Pancreas (tissue), 10 donors: ENCODE measurements around the gene ABCE1. TPM values are rescaled to one million over a fixed set of nuclear protein-coding genes. Genes with fewer than 3 reads are reported as not detected.

Experiments used
- ATAC-seq, 4 donors: fragments of 200-7000 bp; cut with Tn5 transposase; one replicate each; pipeline versions ENCODE4 v1.8.0 to v1.9.1; 2020; ENCODE audit warnings: mild to moderate bottlenecking in 4 of 4, moderate library complexity in 4 of 4
- DNase-seq, 6 donors: peaks; one replicate each; pipeline ENCODE4 v3.0.0-alpha.2; 2020
- FAIRE-seq: peaks from 2 replicates; lab custom pipeline; 2012; peaks lifted over from hg19 to GRCh38; lab: Jason Lieb, UNC
- H3K27ac ChIP-seq, 4 donors: fragments of 200-600 bp; sonication (generic); 1 replicate in 3 of 4; 2 replicates in 1 of 4; pipeline versions ENCODE4 v1.5.0 to v1.8.0; 2020
- H3K27me3 ChIP-seq, 4 donors: fragments of 200-600 bp; one replicate each; pipeline ENCODE4 v1.8.0; 2021
- H3K36me3 ChIP-seq, 3 donors: fragments of 200-600 bp; sonication (generic) in 1 of 3; one replicate each; pipeline versions ENCODE4 v1.5.0 to v1.8.0; 2020 to 2021
- H3K4me1 ChIP-seq, 3 donors: fragments of 200-600 bp; one replicate each; pipeline ENCODE4 v1.8.0; 2021
- H3K4me3 ChIP-seq, 4 donors: fragments of 200-600 bp; sonication (generic) in 2 of 4; one replicate each; pipeline versions ENCODE4 v1.5.0 to v1.8.0; 2020 to 2021
- H3K9me3 ChIP-seq, 4 donors: fragments of 200-600 bp; one replicate each; pipeline ENCODE4 v1.8.0; 2021
- WGBS, 2 donors: extraction: QIAGEN DNeasy Blood & Tissue Kit; methylation state at CpG; one replicate each; pipeline ENCODE4 v1.1.7; 2013; 5-methylcytosine and 5-hydroxymethylcytosine counted together
- intact Hi-C, 3 donors: fragments of 100-400 bp; cut with DNase I; formaldehyde crosslinking; loops; one replicate each; pipeline versions ENCODE4 v1.11.1 to v1.14.2; 2022
- polyA plus RNA-seq, 2 donors: library from polyadenylated mRNA; stranded (reverse); fragments of 200-250 nt; gene quantifications; one replicate each; pipeline ENCODE4 v1.2.3, GENCODE V29; 2013
- total RNA-seq, 6 donors: library from RNA; stranded (reverse); fragmentation: NEBNext Ultra II Directional in 4 of 6; extraction: Animal tissue kit (Norgen Biotek cat#: 25700) in 4 of 6; gene quantifications; one replicate each; pipeline versions ENCODE4 v1.2.1 to v1.2.4, GENCODE V29; 2021 to 2023
- TF ChIP-seq, protein P1 (sequence below), 4 donors: fragments of 200-600 bp; sonication (generic) in 3 of 4; IDR thresholded peaks; one replicate each; pipeline versions ENCODE4 v1.5.0 to v1.8.0; 2021; ENCODE audit warnings: antibody characterized with exemption in 4 of 4
- donor health status: healthy with polysubstance abuse.
- donor health status: DM: no; HTN: no; CAD: no; lungs with moderate emphysema.
- donor health status: DM: no; HTN: no; CAD: no.
- donor health status: control.
- donor health status: control.
- donor health status: Bipolar disorder and iron deficiency.
- donor health status: DM: yes; HTN: yes; CAD: no.
- donor health status: DM: no; HTN: no; CAD: no.
- donor health status: DM: no; HTN: no; CAD: no.
- donor health status: DM: yes; HTN: yes; CAD: no.

Gene ABCE1
- total and polyA plus RNA-seq, 8 donors = 9.6 to 51.8 (median 29.2) TPM

DNA sequence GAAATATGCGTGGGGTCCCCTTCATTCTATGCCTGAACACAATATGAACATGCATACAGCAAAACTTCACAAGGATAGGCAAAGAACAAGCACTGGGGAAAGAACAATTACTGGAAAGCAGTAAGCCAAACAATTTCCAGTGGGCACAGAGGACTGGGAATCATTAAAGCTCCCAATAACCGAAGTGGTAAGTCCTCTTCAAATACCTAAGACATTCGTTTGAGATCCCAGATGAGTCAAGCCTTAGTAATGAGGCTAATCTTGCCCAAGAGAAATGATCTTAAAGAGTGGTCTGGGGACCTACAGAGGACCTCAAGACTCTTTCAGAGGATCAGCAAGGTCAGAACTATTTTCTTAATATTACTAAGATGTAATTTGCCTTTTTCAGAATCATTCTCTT is 28.8 kb upstream of the ABCE1 start:
- TF ChIP-seq, protein P1, sequence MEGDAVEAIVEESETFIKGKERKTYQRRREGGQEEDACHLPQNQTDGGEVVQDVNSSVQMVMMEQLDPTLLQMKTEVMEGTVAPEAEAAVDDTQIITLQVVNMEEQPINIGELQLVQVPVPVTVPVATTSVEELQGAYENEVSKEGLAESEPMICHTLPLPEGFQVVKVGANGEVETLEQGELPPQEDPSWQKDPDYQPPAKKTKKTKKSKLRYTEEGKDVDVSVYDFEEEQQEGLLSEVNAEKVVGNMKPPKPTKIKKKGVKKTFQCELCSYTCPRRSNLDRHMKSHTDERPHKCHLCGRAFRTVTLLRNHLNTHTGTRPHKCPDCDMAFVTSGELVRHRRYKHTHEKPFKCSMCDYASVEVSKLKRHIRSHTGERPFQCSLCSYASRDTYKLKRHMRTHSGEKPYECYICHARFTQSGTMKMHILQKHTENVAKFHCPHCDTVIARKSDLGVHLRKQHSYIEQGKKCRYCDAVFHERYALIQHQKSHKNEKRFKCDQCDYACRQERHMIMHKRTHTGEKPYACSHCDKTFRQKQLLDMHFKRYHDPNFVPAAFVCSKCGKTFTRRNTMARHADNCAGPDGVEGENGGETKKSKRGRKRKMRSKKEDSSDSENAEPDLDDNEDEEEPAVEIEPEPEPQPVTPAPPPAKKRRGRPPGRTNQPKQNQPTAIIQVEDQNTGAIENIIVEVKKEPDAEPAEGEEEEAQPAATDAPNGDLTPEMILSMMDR (IDR thresholded peaks at IDR 0.05) = no peak
- H3K27me3 ChIP-seq = no peaks in the 10 kb centered on the region
- no peaks in the 10 kb centered on the region for H3K9me3 ChIP-seq
- ATAC-seq (no peak), DNase-seq (no peak), FAIRE-seq (no peak)
- H3K27ac ChIP-seq = no peak overlapping the region
- H3K4me3 ChIP-seq = no peak overlapping the region
- H3K36me3 ChIP-seq = no peaks in the 10 kb centered on the region
- intact Hi-C loops = loop anchor here in 1 of 3 donors (10.0 kb wide), 1 partner anchor 895 kb away; no protein-coding TSS in a partner anchor
- H3K4me1 ChIP-seq = peaks cover 11 to 13% (median 11%) of the 10 kb centered on the region in 3 donors
- whole genome bisulfite sequencing, 2 donors = 87 to 91% methylated on average over 3 of the region's 3 CpGs

DNA sequence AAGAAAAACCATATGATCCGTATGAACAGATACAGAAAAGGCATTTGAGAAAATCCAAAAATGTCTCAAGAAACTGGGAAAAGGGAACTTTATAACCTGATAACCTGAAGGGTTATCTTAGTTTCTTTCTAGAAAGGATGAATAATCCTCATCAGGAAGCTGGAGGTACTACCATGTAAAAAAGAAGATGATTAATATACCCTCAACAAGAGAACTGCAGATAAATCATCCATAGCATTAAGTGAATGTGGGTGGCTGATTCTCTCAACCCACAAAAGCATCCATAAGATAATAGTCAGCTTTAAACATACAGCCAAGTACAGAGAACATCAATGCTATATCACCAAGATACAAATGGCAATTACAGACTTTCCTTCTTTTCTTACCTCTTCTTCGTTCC is 26.6 kb upstream of the ABCE1 start:
- H3K27me3 ChIP-seq = no peaks in the 10 kb centered on the region
- WGBS, 2 donors = 90 to 97% methylated on average over 2 of the region's 2 CpGs
- FAIRE-seq = no peak
- H3K4me3 ChIP-seq = no peak overlapping the region
- no peaks in the 10 kb centered on the region for H3K36me3 ChIP-seq
- TF ChIP-seq, protein P1 (IDR thresholded peaks at IDR 0.05) = no peak
- intact Hi-C loops = no loop called here
- no peaks in the 10 kb centered on the region for H3K9me3 ChIP-seq
- DNase-seq = no peak
- no peak overlapping the region for H3K27ac ChIP-seq
- no peaks in the 10 kb centered on the region for H3K4me1 ChIP-seq
- no peak for ATAC-seq

DNA sequence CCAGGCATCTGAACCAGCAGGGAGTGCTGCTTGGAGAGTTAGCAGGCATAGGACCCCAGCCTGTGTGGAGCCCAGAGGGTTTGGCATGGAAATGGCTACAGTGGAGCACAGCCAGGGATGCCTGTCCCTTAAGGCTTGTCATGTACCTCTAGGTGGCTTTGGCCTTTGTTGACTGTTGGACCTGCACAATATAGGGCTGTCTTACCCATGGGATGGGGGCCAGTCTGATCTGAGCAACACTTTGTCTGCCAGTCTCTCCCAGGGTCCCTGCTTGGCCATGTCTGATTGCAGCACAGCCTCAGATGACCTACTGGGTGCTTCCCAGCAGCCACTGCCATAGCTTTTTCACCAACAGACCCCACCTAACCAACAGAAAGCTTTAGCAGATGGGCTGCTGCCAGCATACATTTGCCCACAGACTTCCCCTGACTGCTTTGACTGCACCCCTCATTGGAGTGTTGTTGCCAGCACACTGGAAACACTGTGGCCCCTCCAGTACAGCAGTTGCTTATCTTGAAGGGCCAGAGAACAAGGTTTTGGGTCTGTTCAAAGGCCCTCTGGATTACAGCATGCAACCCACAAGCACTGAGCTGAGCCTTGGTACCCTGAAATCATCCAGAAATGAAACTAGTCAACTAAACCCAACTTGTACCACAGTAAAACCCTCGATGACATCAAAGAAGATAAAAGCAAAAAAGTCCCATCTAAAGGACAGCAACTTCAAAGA is 22.2 kb upstream of the ABCE1 start:
- ATAC-seq (no peak), DNase-seq (no peak), FAIRE-seq (no peak)
- no peak overlapping the region for H3K27ac ChIP-seq
- H3K27me3 ChIP-seq = no peaks in the 10 kb centered on the region
- intact Hi-C loops = no loop called here
- TF ChIP-seq, protein P1 (IDR thresholded peaks at IDR 0.05) = no peak
- 90 to 97% methylated on average over 1 of the region's 1 CpG for WGBS, 2 donors
- no peaks in the 10 kb centered on the region for H3K4me1 ChIP-seq
- H3K4me3 ChIP-seq = no peak overlapping the region
- H3K9me3 ChIP-seq = no peaks in the 10 kb centered on the region
- peaks cover 0 to 5% (median 0%) of the 10 kb centered on the region in 3 donors for H3K36me3 ChIP-seq

DNA sequence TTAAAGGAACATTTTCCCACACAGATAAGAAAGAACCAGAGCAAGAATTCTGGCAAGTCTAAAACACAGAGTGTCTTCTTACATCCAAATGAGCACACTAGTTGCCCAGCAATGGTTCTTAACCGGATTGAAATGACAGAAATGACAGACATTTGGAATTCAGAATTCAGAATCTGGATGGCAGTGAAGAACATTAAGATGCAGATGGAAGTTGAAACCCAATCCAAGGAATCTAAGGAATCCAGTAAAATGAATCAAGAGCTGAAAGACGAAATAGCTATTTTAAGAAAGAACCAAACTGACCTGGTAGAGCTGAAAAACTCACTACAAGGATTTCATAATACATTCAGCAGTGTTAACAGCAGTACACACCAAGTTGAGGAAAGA is 21.6 kb upstream of the ABCE1 start:
- Histone ChIP-seq H3K27ac (no peak overlapping the region), H3K9me3 (no peaks in the 10 kb centered on the region), H3K27me3 (no peaks in the 10 kb centered on the region), H3K36me3 (peaks cover 0 to 5% (median 0%) of the 10 kb centered on the region in 3 donors), H3K4me3 (no peak overlapping the region), H3K4me1 (no peaks in the 10 kb centered on the region)
- TF ChIP-seq, protein P1 (IDR thresholded peaks at IDR 0.05) = no peak
- WGBS, 2 donors = 93 to 96% methylated on average over 2 of the region's 2 CpGs
- no peak for DNase-seq
- no peak for ATAC-seq
- intact Hi-C loops = no loop called here
- FAIRE-seq = no peak

GRCh38 chr4:145081756-145082155 is 16.4 kb upstream of the ABCE1 start:
- H3K4me3 ChIP-seq = no peak overlapping the region
- H3K36me3 ChIP-seq = peaks cover 0 to 5% (median 0%) of the 10 kb centered on the region in 3 donors
- TF ChIP-seq, protein P1 (IDR thresholded peaks at IDR 0.05) = no peak
- no peaks in the 10 kb centered on the region for H3K27me3 ChIP-seq
- DNase-seq (no peak), FAIRE-seq (no peak), ATAC-seq (no peak)
- 96 to 98% methylated on average over 1 of the region's 1 CpG for WGBS, 2 donors
- intact Hi-C loops = no loop called here
- no peaks in the 10 kb centered on the region for H3K9me3 ChIP-seq
- no peak overlapping the region for H3K27ac ChIP-seq
- no peaks in the 10 kb centered on the region for H3K4me1 ChIP-seq
